COLO668 (cell line): Measurements from ENCODE around the gene CEP83.

Experiments
- DNase-seq: peaks from one replicate; lab custom pipeline; 2025; ENCODE audit not compliant: unreplicated experiment; lab: John Stamatoyannopoulos, UW

Gene CEP83

DNA sequence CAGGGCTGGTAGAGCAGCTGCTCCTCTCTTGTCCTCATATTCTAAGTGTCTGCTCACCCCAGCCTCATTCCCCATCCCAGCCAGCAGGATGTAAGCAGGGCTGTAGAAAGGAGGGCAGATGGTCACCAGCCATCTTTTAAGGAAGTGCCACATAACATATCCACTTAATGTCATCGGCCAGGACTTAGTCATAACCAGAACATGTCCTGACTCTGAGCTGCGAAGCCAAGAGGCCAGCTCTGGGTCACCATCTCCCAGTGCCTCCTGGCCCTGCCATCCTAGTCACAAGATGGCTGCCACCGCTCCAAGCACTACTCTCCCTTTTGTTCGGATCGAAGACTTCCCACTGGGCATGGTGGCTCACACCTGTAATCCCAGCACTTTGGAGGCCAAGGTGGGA, 187.4 kb downstream of the CEP83 start:
- no peak for DNase-seq

DNA sequence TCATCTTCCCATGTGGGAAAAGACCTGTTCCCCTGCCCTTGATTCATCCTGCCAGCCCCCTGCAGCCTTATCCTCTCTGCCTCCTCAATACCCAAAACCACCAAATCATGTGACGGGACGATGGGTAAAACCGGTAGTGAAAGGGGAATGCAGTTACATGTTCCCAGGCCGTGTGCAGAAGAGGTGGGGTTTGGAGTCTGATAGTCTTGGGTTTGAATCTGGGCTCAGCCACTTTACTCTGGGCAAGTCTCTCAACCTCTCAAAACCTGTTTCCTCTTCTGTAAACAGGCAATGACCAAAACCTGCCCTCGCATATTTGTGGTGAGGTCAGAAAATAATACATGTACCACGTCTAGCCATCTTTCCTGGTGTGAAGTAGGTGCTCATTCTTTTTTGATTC, 188.3 kb downstream of the CEP83 start:
- no peak for DNase-seq

DNA sequence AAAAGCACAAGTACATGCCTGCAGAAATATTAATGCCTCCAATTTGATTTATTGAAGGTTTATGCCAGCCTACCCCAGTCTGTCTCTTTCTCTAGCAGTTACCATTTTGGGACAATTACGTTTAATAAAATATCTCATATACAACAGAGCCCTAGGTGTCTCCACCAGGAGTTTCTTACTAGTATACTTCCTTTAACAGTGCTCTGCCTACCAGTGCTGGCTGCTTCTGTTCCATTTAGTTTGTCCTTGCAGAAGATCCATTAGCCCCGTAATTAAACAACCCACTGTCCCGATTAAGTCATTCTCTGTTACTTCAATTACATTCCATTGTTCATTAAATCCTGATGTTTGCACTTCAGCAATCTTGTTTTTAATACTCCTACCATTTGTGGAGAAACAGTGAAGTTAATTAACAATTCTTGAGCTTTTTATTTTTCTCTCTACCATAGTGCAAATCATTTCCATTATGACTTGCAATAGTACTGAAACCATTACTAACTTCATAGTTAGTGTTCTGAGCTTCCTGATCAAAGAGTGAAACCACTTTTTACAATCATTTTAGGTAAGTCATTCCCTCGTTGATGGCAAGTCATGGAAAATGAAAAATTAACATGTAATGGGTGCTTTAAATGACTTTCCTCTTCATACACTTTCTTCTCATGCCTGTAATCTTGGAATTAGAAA, 190.2 kb downstream of the CEP83 start:
- DNase-seq: no peak

DNA sequence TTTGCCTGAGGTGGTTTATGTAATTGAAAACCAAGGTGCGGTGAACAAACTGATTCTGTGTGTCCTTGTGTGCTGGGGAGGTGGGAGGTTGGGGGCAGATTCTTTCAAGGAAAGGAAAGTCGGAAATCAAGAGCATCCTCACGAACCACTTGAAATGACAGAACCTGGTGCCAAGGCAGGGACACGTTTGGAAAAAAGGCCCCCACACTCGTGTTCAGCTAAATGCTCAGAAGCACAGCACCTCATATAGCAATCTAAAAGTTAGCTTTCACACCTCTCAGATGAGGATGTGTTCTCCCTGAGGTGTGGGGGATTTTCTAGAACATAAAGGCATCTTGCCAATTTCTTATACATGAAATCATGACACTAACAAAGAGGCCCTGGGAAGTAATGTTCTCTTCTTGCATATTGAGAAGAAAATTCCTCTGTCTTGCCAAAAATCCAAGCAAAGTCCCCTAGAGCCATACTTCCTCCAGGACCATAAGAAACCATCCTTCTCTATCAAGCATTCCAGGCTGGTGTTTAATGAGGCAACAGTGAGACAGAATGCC, 191.7 kb downstream of the CEP83 start:
- no peak for DNase-seq

DNA sequence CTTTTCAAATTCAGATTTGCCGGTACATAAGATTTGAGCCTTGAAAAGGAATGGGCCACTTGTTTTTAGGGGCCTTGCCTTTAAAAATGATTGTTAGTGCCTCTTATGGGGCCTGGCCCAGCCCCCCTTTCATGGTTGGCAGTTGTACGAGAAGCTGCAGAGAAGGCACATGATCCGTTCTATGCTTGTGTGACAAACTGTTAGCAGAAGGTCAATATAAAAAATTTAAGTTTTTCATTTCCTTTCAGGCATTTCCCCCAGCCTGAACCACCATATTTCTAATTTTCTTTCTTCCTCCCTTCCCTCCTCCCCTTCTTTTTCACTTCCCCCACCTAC, 192.2 kb downstream of the CEP83 start:
- no peak for DNase-seq

DNA sequence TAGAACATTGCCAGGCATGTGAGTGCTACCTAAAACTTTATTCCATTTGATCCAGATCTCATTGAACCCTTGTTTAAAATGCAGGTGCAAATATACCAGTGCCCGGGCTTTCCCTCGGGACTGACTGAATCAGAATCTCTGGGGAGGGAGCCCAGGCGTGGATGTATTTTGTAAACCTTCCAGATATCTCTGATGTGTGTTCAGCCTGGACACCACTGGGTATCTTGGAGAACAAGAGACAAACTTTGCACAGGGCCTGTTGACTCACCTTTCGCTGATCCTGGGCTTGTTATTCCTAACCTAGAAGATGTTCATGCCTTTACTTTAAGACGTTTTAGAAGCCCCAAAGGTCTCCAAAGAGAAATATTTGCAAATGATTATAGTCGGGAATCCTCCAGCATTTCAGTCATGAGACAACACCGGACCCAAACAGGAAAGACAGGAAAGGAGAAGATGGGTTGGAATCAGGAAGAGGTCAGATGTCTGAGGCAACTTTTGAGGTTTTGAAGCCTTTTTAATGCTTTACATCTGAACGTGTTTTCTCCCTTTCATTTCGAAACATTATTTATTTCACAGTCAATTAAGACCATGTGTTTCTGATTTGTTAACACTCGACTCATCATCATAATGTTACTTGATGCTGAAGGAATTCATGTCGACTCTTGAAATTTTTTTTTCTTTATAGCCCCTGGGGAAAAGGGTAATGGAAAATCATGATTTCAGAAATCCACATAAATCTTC, 192.7 kb downstream of the CEP83 start:
- no peak for DNase-seq

DNA sequence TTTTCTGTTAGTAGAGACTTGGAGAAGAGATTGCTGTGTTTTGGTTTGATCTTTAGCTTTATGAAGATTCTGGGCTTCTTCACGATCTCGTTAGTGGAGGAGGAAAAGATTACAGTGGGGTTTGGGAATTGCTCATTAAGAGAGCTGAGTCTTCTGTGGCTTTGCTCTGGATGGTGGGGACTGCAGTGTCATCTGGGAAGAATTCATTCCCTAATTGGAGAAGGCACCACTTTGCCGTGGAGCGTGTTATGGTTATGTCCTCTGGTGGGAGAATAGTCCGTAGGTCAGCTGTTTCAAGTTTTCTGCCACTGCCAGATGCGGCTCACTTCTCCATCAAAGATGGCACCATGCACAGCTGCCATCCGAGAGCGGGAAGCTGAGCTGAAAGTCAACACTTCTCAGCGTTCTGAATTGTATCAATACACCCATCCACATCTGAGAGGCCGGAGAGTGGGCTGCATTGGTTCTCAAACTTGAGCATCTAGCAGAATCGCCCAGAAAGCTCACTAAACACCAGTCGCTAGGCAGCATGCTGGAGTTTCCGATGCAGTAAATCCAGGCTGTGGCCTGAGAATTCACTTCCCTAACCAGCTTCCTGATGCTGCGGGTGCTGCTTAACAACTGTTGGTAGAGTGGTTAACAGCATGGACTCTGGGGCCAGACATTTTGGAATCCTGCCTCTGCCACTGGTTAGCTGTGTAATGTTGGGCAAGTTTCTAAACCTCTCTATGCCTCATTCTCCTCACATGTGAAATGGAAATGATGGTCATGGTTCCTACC, 193.5 kb downstream of the CEP83 start:
- no peak for DNase-seq

DNA sequence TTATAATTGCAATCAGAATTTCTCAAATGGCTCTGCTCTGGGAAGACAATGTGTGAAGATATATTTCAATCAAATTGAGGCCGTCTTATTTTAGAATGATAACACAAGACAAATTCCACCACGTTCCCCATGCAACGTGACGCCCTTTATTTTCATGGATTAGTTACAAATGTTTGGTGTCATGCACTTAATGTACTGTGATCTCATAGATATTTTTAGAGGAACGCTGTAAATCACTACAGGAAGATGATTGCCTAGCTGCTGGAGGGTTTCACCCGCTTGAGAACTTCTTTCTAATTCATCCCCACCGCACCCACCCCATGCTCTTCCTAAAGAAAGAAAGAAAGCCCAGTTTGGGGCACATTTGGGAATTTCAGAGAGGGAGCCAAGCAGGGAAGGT, 194.1 kb downstream of the CEP83 start:
- no peak for DNase-seq

DNA sequence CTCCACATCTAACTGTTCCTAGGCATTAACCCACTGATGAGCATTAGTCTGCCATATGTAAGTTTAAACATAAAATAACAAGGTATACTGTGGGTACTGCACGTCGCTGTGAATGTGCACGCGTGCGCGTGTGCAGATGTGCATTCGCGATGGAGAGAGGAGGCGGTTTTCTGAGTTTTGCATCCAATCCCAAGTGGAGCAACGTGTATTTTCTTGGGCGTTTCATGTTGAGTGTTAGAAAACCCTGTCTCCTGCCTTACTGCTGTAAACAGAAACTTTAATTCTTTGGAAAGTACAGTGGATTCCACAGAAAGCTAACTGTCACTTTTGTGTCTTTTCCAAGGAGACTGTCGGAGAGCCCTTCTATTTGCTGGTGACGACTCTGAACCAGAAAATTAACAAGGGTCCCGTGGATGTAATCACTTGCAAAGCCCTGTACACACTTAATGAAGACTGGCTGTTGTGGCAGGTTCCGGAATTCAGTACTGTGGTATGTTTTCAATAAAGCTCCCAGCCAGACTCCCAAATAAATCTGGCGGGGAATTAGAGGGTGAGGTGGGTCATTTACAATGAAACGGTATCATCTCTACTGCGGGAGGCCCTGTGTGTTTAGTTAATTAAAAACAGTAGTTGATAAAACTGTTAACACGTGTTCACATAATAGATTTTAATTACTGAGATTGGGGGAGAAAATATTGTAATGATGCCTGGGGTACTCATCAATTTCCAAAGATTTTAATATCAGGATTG, 194.8 kb downstream of the CEP83 start:
- DNase-seq: no peak

DNA sequence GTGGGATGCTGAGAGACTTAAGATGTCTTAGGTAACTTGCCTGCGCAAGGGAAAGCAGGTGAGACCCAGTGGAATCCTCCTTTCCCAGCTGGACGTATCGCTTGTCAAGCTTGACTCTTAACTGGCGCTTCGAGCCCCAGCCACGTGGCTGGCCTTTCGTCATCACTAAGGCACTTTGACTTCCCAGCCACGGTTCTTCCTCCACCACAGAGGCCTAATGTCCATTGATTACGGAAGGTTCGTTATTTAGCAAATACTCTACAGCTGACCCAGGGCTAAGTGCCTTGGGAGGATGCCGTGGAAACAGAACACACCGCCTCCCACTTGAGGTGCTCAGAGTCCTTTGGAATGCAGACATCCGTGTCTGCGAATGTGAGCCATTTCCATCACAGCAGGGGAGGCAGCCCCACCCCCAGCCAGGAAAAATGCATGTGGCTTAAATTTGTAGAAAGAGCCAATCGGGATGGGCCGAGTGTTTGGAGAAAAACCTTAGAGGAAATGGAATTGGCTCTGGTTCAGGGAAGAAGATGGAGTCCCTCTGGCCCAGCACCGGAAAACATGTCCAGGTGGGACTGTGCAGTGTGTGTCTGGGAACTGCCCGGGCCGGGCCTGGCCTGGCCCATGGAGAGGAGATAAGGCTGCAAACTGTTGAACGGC, 195.6 kb downstream of the CEP83 start:
- no peak for DNase-seq

DNA sequence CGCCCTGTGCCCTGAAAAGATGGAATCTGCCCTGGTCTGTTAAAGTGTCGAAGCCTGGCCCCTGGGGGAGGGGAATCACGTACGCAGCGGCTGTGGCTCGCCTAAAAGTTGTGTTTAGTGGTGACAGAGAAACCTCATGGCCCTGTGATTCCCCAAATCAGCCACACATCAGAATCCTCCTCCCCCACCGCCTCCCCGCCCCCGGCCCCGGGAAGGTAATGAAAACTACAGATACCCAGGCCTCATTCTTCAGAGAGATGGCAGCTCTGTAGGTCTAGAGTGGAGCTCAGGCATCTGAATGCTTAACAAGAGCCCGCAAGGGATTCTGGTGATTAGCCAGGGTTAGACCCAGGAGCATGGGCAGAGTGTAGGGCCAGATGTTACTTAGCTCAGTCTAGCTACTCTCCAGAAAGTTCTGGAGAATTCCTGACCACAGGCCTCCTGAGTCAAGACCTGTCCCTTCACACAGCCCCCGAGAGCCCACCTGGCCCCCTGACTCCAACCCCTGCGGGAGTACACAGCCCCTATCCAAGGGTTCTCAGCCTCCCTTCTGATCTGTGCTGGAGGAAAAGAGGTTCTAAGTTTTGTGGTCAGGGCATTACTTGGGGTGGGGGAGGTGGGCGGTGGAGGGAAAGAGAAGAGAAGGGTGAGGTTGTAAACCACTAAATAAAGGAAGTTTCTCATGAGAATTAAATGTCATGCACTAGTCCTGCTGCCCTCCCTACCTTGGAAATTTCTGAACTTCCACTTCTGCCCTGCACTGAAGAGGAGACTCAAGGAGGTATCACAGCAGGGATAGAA, 196.5 kb downstream of the CEP83 start:
- no peak for DNase-seq

DNA sequence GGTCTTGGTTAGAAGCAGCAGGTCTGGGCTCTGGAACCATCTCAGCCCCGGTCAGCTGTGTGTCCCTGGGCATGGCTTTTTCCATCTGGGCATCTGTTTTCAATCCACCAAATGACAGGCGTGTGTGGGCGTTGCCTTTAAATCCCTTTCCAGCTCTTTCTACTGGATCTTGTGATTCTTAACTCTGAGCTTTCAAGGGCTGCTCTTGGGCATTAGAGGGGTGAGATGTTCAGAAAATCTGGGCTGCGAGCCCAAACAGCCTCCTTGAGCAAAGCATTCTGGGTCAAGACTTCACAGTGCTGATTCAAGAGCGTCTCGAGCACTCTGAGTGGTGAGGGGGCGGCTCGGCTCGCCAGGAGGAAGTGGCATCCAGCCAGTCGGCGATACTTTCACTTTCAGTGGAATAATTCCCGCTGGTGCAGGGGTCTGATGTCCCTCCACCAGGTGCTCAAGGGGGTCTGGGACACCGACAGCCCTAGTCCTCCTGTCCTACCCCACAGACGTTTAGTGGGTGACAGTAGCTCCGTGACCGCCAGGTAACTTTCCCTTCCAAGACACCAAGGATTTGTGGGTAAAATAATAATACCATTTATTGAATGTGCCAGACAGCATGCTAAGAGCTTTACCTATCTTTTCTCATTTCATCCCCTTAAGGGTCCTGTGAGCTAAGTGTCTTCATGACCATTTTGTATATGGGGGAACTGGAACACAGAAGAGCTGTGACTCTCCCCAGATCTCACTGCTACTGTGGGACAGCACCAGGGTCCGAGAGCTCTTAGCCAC, 197.2 kb downstream of the CEP83 start:
- peak; percentile 25 for DNase-seq

DNA sequence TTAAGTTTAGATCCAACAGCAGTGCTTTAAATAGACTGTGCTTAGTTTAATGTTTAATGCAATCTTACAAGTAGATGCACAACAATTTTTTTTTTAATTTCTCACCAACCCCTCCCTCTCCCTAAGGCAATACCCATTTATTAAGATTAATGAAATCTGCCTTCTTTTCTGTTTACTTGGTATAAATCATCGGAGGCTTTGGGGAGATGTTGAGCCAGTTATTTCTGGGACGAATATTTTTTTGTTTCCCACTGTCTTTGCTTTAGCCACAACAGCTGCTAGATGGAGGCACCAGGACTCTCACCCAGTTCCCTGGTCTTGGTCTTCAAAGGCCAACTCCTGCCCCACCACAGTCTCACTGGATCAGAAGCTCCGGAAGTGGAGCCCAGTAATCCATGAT, 197.9 kb downstream of the CEP83 start:
- DNase-seq: no peak

DNA sequence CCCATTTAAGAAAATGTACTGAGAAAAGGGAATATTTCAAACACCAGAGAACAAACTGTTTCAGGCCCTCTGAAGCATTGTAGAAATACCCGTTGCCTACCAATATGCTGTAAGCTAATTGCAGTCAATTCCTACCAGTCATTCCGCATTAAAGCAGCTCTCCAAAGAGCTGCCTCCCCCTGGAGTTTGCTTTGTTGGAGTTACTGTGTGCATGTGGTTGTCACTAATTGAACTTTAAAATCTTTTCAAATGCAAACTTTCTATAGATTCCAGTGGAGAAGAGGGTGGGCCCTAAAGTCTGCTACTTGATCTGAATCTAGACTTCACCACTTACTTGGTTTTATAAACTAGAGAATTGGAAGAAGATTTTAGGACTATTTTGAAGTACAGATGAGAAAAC, 198.5 kb downstream of the CEP83 start:
- DNase-seq: no peak

DNA sequence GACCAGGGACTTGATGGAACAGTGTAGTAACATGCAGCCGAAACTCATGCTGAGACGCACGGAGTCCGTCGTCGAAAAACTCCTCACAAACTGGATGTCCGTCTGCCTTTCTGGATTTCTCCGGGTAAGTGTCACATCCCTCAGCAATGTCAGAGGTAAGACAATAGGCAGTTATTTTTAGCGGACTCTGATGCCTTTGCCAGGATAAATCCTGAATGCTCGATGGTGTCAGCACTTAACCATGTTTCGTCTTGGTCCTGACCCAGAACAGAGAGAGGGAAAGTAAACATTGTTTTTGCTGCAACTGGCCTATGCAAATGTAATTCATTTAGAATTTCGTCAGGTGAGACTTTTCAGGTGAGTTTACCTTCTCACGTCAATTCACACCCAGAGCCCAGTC, 198.9 kb downstream of the CEP83 start:
- no peak for DNase-seq

DNA sequence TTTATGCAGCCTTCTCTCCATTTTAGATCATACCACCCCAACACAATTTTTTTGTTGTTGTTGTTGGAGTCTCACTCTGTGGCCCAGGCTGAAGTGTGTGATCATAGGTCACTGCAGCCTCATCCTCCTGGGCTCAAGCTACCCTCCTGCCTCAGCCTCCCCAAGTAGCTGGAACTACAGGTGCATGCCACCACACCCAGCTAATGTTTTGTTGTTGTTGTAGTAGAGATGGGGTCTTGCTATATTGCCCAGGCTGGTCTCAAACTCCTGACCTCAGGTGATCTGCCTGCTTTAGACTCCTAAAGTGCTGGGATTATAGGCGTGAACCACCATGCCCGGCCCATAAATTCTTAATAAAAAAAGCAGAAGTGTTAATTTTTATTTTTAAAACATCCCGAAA, 199.7 kb downstream of the CEP83 start:
- no peak for DNase-seq

DNA sequence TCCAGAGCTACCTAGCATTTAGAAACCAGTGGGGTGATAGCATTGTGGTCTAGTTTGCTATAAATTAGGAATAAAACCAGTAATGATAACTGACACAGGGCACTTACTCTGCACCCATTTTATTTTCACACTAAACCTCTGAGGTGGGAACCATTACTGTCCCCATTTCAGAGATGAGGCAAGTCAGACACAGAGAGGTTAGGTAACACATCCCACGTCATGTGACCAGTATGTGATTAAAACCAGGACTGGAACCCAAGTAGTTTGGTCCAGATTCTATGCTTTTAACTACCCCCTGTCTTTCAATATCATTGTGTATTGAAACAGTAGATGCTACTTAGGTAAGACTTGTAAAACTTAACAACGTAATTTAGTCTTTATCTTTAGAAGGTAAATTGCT, 201.1 kb downstream of the CEP83 start:
- no peak for DNase-seq
